ENCODE results near the gene CD151. TPM values are rescaled to one million over a fixed set of nuclear protein-coding genes. Genes with fewer than 3 reads are reported as not detected.

The CD151 gene
- total RNA-seq, 1 experiment from 2014 or later, result 296 TPM

DNA sequence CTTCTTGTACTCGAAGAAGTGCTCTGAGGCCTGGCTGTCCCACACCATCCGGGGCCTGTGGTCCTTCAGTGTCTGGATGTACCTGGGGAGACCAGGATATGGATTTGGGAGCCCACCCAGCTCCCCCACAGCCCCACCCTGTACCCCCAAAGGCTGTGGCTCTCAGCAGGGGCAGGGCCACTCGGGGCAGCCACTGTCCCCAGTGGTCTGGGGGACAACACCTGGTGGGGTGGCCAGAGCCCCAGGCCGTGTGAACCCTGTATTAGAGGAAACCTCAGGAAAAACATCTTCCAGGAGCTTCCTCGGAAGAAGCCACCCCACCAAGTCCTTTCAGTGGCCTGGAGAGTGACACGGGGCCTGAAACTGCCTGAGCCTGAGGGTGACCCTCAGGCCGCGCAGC, 37.7 kb downstream of the CD151 start:
- BruUV-seq (replicated peaks), result no TSS peak
- H4K20me1 ChIP-seq (ENCODE audit: insufficient read depth), result no peaks in the 10 kb centered on the region
- DNase-seq (ENCODE audit: low read depth, low spot score) (no peak), ATAC-seq (no peak)
- no peak overlapping the region for H3K27ac ChIP-seq (ENCODE audit: low read depth, low read length)
- ChIA-PET POLR2A (no interaction called here), RAD21 (ENCODE audit: low non-redundant PET in 1 of 2, low total read pairs in 2 of 2, uncharacterized antibody in 2 of 2, unreplicated experiment in 2 of 2) (no interaction called here), CTCF (no interaction called here)
- TF ChIP-seq CTCF (IDR thresholded peaks at IDR 0.05 in 2 of 3, conservative IDR thresholded peaks at IDR 0.05 in 1 of 3; ENCODE audit: borderline replicate concordance in 1 of 3, insufficient read depth in 1 of 3, low read depth in 2 of 3, low read length in 2 of 3), result no peak
- no peak for TF ChIP-seq EZH2 (IDR thresholded peaks at IDR 0.05)
- no peak for TF ChIP-seq CEBPB (IDR thresholded peaks at IDR 0.05; ENCODE audit: low read depth)
- no peak for TF ChIP-seq EZH2phosphoT487 (IDR thresholded peaks at IDR 0.05; ENCODE audit: borderline replicate concordance)
- TF ChIP-seq, protein P1, sequence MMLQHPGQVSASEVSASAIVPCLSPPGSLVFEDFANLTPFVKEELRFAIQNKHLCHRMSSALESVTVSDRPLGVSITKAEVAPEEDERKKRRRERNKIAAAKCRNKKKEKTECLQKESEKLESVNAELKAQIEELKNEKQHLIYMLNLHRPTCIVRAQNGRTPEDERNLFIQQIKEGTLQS (IDR thresholded peaks at IDR 0.05), result no peak
- no peak for TF ChIP-seq REST (IDR thresholded peaks at IDR 0.05; ENCODE audit: low read depth)
- no peak for TF ChIP-seq POLR2A (IDR thresholded peaks at IDR 0.05; ENCODE audit: borderline replicate concordance, extremely low read depth, insufficient read depth, insufficient read length)
- TF ChIP-seq, protein P2, sequence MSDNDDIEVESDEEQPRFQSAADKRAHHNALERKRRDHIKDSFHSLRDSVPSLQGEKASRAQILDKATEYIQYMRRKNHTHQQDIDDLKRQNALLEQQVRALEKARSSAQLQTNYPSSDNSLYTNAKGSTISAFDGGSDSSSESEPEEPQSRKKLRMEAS (IDR thresholded peaks at IDR 0.05), result no peak
- TF ChIP-seq ZNF274 (IDR thresholded peaks at IDR 0.05; ENCODE audit: low read depth, low read length), result no peak
- no peak overlapping the region for H3K9ac ChIP-seq (ENCODE audit: low read length)
- H2AFZ ChIP-seq (ENCODE audit: low read depth, low read length, poor library complexity, severe bottlenecking), result no peak overlapping the region
- H3K9me3 ChIP-seq (ENCODE audit: control insufficient read depth in 1 of 2, insufficient read depth in 1 of 2, low read depth in 1 of 2, low read length in 2 of 2), result no peaks in the 10 kb centered on the region
- H3K4me3 ChIP-seq (replicated peaks in 1 of 2; ENCODE audit: low read depth in 1 of 2, low read length in 2 of 2), result no peak overlapping the region
- no peaks in the 10 kb centered on the region for H3K9me2 ChIP-seq (ENCODE audit: insufficient read depth)
- H3K4me1 ChIP-seq (ENCODE audit: control insufficient read depth in 1 of 2, insufficient read depth in 2 of 2, low read length in 2 of 2), result peaks cover 0 to 35% of the 10 kb centered on the region in 2 experiments; a peak in 2 of 4 replicates
- no peak overlapping the region for H3K4me2 ChIP-seq (ENCODE audit: low read length)
- no peaks in the 10 kb centered on the region for H3K27me3 ChIP-seq (ENCODE audit: insufficient read depth, low read length)
- H3K79me2 ChIP-seq (ENCODE audit: insufficient read depth, low read length), result no peaks in the 10 kb centered on the region
- intact Hi-C loops (cut with micrococcal nuclease), result loop anchor here (10.0 kb wide), 1 partner anchor 184 kb away; no protein-coding TSS in a partner anchor
- no peaks in the 10 kb centered on the region for H3K36me3 ChIP-seq (ENCODE audit: control insufficient read depth in 1 of 2, insufficient read depth in 2 of 2, low read length in 2 of 2)
